Ovary (tissue), 9 donors: ENCODE measurements around the gene APBA1. TPM values are rescaled to one million over a fixed set of nuclear protein-coding genes. Genes with fewer than 3 reads are reported as not detected.

Source experiments
- DNase-seq, 5 donors: peaks; one replicate each; pipeline ENCODE4 v3.0.0-alpha.2; 2019 to 2020
- H3K27ac ChIP-seq, 2 donors: fragments of 200-600 bp; one replicate each; pipeline versions ENCODE4 v1.5.1 to v1.8.0; 2019 to 2022
- H3K27me3 ChIP-seq: fragments of 200-600 bp; one replicate; pipeline ENCODE4 v1.8.0; 2022
- H3K36me3 ChIP-seq: fragments of 200-600 bp; sonication (generic); one replicate; pipeline ENCODE4 v1.5.1; 2019
- H3K4me1 ChIP-seq: one replicate; pipeline ENCODE4 v1.8.1; 2013; ENCODE audit warnings: mild to moderate bottlenecking, moderate library complexity; ENCODE audit not compliant: insufficient read depth
- H3K4me3 ChIP-seq: fragments of 200-600 bp; sonication (generic); one replicate; pipeline ENCODE4 v1.5.1; 2017
- H3K9me3 ChIP-seq, 2 donors: fragments of 200-600 bp in 1 of 2; sonication (generic) in 1 of 2; one replicate each; pipeline versions ENCODE4 v1.5.1 to v1.8.1; 2013 to 2019; ENCODE audit warnings: mild to moderate bottlenecking in 1 of 2, moderate library complexity in 1 of 2
- CTCF ChIP-seq, 3 donors: fragments of 450-650 bp in 2 of 3; fragments of 200-600 bp in 1 of 3; IDR thresholded peaks; one replicate each; pipeline versions ENCODE4 v1.5.1 to v1.8.0; 2016 to 2022; ENCODE audit warnings: antibody characterized with exemption in 3 of 3, mild to moderate bottlenecking in 1 of 3
- EP300 ChIP-seq: sonication (generic); formaldehyde crosslinking; IDR thresholded peaks from one replicate; pipeline ENCODE4 v1.6.1; 2017; ENCODE audit warnings: antibody characterized with exemption
- POLR2A ChIP-seq: fragments of 450-650 bp; IDR thresholded peaks from one replicate; pipeline ENCODE4 v1.6.1; 2017; ENCODE audit warnings: antibody characterized with exemption, mild to moderate bottlenecking, moderate library complexity
- WGBS, 3 donors: extraction: QIAGEN DNeasy Blood & Tissue Kit in 1 of 3; methylation state at CpG; one replicate each; pipeline versions ENCODE4 v1.1.5 to v1.1.7; 2013 to 2017; 5-methylcytosine and 5-hydroxymethylcytosine counted together
- intact Hi-C, 4 donors: fragments of 100-400 bp; cut with DNase I; formaldehyde crosslinking; loops; one replicate each; pipeline versions ENCODE4 v1.11.0 to v1.15.1; 2022 to 2023
- polyA plus RNA-seq, 2 donors: library from polyadenylated mRNA; stranded (reverse); fragments of 200-250 nt in 1 of 2; fragments of 350-450 nt in 1 of 2; fragmentation: Illumina TruSeq in 1 of 2; extraction: RNeasy Lipid Tissue Mini Kit (QIAGEN cat#74804) in 1 of 2; gene quantifications; one replicate each; pipeline ENCODE4 v1.2.3, GENCODE V29; 2013 to 2014
- total RNA-seq, 7 donors: library from RNA; depleted of rRNA in 2 of 7; stranded (reverse); fragments of >200 nt in 2 of 7; fragmentation: NEBNext Ultra II Directional in 3 of 7; extraction: Animal tissue kit (Norgen Biotek cat#: 25700) in 3 of 7; gene quantifications; one replicate each; pipeline versions ENCODE4 v1.1.0 to v1.2.4, GENCODE V29; 2016 to 2023
- donor health status: DM: no; HTN: no; CAD: no; lungs with moderate emphysema.
- donor health status: DM: no; HTN: no; CAD: no.
- donor health status: Bipolar disorder and iron deficiency.
- donor health status: DM: yes; HTN: yes; CAD: no.
- donor health status: DM: no; HTN: no; CAD: no.
- donor health status: DM: yes; HTN: yes; CAD: no.

APBA1 gene
- total and polyA plus RNA-seq, 9 donors: 2.8 to 17.6 (median 12.9) TPM

- WGBS, 3 donors: 63 to 75% (median 67%) methylated on average over 6 of the region's 6 CpGs
Observed at GRCh38 chr9:69385581-69386033, 286.6 kb downstream of the APBA1 start.

GRCh38 chr9:69382135-69382534 is 290.0 kb downstream of the APBA1 start:
- peaks cover 4% of the 10 kb centered on the region for H3K4me1 ChIP-seq
- no peak for TF ChIP-seq CTCF (IDR thresholded peaks at IDR 0.05)
- TF ChIP-seq EP300: no peak
- TF ChIP-seq POLR2A: no peak
- H3K4me3 ChIP-seq: no peak overlapping the region
- H3K27ac ChIP-seq: no peak overlapping the region
- intact Hi-C loops: no loop called here
- H3K36me3 ChIP-seq: no peaks in the 10 kb centered on the region
- H3K9me3 ChIP-seq: no peaks in the 10 kb centered on the region
- no peak for DNase-seq
- 25 to 43% (median 25%) methylated on average over 4 of the region's 4 CpGs for WGBS, 3 donors
- H3K27me3 ChIP-seq: no peaks in the 10 kb centered on the region

More at GRCh38 chr9:69385581-69386033, 286.6 kb downstream of the APBA1 start:
- no peak for DNase-seq
- intact Hi-C loops: no loop called here
- H3K27ac ChIP-seq: no peak overlapping the region
- H3K9me3 ChIP-seq: no peaks in the 10 kb centered on the region
- no peaks in the 10 kb centered on the region for H3K36me3 ChIP-seq
- H3K27me3 ChIP-seq: no peaks in the 10 kb centered on the region
- no peak overlapping the region for H3K4me3 ChIP-seq
- TF ChIP-seq EP300 (no peak), POLR2A (no peak), CTCF (IDR thresholded peaks at IDR 0.05) (no peak)
- H3K4me1 ChIP-seq: no peaks in the 10 kb centered on the region

- no peaks in the 10 kb centered on the region for H3K36me3 ChIP-seq
- no peak overlapping the region for H3K27ac ChIP-seq
- no peak overlapping the region for H3K4me3 ChIP-seq
- no peak for DNase-seq
- H3K4me1 ChIP-seq: peaks cover 11% of the 10 kb centered on the region
- no peaks in the 10 kb centered on the region for H3K27me3 ChIP-seq
- H3K9me3 ChIP-seq: no peaks in the 10 kb centered on the region
- intact Hi-C loops: no loop called here
- WGBS, 3 donors: 94 to 98% (median 96%) methylated on average over 3 of the region's 3 CpGs
- TF ChIP-seq EP300 (no peak), POLR2A (no peak), CTCF (IDR thresholded peaks at IDR 0.05) (no peak)
Observed at GRCh38 chr9:69380811-69381210, 291.4 kb downstream of the APBA1 start.

GRCh38 chr9:69380301-69380700 is 291.9 kb downstream of the APBA1 start:
- no peak overlapping the region for H3K4me3 ChIP-seq
- intact Hi-C loops: no loop called here
- no peaks in the 10 kb centered on the region for H3K9me3 ChIP-seq
- TF ChIP-seq POLR2A (no peak), CTCF (IDR thresholded peaks at IDR 0.05) (no peak), EP300 (no peak)
- no peak for DNase-seq
- no peaks in the 10 kb centered on the region for H3K27me3 ChIP-seq
- no peak overlapping the region for H3K27ac ChIP-seq
- H3K4me1 ChIP-seq: peaks cover 15% of the 10 kb centered on the region
- WGBS, 3 donors: 90 to 95% (median 95%) methylated on average over 6 of the region's 6 CpGs
- H3K36me3 ChIP-seq: no peaks in the 10 kb centered on the region
